Skin epidermis (tissue), 12 donors: ENCODE measurements around the gene LNX2.
A peak's percentile ranks its signal among the peaks of the same experiment; 100 is the strongest.

Experiments used
- H3K27ac ChIP-seq, 21 experiments: fragments of 200-600 bp; sonication (generic) in 11 of 21; one replicate each; pipeline ENCODE4 v1.5.0; 2020; ENCODE audit warnings: mild to moderate bottlenecking in 3 of 21, inconsistent platforms in 2 of 21, moderate library complexity in 2 of 21
- H3K4me3 ChIP-seq, 7 experiments: fragments of 200-600 bp; sonication (generic) in 2 of 7; one replicate each; pipeline ENCODE4 v1.5.0; 2020; ENCODE audit warnings: inconsistent platforms in 2 of 7, mild to moderate bottlenecking in 2 of 7, moderate library complexity in 1 of 7

Gene LNX2

DNA sequence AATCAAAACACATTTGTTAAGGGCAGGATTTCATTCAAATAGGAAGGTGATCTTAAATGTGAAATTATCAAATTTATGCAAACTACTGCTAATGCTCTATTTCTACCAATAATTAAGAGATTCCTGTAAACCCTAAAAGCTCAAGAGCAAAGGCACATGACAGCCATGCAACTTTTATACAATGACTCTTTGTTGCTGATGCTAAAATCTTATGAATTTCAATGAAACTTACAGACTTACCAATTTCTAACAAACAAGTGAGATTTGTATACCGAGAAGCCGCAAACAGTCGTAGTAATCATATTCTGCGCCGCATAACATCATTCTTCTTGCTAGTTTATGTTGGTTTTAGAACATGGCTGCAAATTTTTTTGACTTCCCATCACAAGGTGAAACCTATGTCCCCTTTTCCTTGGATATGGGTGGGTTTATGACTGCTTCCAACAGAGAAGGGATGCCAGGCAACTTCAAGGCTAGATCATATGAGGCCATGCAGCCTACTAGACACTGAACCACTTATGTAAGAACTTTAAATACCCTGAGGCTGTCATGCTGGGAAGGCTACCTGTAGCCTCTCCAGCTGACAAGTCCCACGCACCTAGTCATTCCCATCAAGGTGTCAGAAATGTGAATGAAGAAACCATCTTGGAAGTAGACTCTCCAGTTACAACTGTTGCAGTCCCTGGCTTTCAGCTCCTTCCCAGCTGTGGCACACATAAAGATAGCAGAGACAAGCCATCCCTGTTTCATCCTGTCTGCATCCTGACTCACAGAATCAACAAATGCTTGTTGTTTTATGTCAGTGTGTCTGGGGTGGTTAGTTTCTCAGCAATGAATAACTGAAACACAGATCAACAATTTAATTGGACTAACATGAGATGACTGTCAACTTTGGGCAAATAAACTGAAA, 42.0 kb downstream of the LNX2 start:
- Histone ChIP-seq H3K27ac (peak overlapping the region in 2 of 21 experiments; percentile 20 to 64), H3K4me3 (no peak overlapping the region)

GRCh38 chr13:27574661-27575060, 45.7 kb downstream of the LNX2 start:
- Histone ChIP-seq H3K27ac (no peak overlapping the region), H3K4me3 (no peak overlapping the region)

DNA sequence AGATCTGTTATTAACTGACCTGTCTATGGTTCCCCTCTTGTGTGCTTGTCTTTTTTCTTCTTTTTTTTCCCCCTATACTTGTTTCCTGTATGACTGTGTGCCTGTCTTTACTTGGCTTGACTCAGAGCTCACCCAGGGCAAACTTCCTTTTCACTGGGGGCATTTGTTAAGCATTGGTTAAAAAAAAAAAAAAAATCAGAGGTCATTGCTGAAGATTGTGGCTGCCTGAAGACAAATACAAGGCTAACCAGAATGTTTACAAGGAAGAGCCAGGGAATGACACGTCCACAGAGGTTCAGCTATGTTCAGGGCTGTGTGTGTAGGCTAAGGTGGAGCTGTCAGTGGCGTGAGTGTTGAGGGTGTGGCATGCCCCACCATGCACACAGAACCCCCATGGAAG, 47.1 kb downstream of the LNX2 start:
- no peak overlapping the region for H3K4me3 ChIP-seq
- peak overlapping the region in 1 of 21 experiments; percentile 51 for H3K27ac ChIP-seq

DNA sequence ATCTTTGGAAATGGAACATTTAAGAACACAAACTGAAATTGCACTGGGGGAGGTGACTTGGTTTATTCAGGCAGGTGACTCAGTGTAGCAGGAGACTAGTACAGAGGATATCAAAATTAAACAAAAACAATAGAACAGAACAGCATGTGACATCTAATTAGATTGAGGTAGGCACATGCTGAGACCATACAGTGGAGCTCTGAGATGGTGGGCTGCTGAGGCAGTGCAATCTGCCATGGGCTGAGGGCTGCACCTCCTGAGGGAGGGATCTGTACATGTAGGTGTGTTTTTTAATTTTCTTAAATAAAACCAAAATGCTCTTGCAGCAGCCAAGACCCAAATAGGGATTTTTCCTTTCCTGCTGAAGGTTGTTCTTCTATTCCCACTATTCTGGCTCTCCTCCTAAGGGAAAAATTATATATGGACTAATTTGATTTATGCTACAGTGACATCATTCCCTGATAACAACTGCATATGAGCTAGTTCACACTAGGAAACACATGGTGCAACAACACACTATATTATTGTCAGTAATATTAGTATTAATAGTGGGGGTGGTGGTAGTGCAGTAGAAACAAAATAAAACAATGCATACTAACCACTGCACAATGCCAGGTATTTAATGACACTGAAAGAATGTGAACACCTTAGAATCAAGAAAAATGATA, 48.0 kb downstream of the LNX2 start:
- Histone ChIP-seq H3K27ac (no peak overlapping the region), H3K4me3 (no peak overlapping the region)

DNA sequence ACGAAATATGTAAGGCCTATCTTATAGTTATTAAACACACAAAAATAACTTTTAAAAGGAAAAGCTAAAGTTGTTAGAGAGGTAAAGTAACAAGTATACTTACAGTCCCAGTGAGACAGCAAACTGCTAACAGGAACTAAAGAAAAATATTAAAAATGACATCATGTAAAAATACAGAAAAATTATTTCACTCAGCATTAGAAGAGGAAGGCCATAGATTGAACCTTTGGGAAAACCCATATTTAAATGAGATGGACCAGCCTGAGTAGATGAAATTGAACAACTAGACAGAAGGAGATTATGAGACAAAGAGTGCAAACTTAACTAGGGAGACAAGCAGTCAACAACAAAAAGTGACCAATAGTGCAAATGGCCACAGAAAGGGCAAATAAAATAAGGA, 49.4 kb downstream of the LNX2 start:
- H3K27ac ChIP-seq: no peak overlapping the region

DNA sequence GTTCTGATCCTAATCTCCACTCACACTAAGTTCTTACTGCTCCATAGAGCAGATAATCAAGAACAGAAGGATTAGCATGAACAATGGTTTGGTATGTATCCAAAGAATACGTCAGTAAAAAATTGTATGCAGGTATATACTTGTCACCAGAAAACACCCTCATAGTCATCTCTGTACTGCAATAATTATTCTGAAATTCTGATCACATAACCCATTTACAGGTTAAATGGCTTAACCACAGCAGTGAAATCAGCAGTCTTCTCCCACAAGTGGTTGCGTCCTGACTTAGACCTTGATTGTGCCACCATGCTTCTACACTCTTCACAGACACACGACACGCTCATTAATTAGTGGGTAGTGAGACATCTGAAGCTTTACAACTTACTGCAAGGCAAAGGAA, 50.9 kb downstream of the LNX2 start:
- peak overlapping the region in 1 of 21 experiments; percentile 22 for H3K27ac ChIP-seq
- H3K4me3 ChIP-seq: no peak overlapping the region

More for the DNA sequence above, 49.4 kb downstream of the LNX2 start:
- H3K4me3 ChIP-seq: no peak overlapping the region

DNA sequence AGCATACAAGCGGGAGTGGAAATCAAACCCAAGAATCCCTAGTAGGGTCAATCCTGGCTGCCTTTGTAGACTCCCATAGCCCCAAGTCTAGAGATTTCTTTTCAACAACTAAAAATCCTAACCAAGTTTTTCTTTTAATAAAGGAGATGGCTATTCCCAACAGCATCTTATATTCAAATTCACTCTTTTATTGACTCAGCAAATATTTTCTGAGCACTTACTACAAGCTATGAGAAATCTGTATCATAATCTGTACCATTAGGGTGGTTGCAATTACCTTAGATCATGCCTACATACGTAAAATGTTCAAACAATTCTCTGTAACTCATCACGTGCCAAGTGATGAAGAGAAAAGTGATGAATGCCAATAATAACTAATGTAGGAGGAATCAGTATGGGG, 54.5 kb downstream of the LNX2 start:
- Histone ChIP-seq H3K4me3 (no peak overlapping the region), H3K27ac (no peak overlapping the region)

GRCh38 chr13:27562457-27562856, 57.9 kb downstream of the LNX2 start:
- Histone ChIP-seq H3K4me3 (no peak overlapping the region), H3K27ac (no peak overlapping the region)

DNA sequence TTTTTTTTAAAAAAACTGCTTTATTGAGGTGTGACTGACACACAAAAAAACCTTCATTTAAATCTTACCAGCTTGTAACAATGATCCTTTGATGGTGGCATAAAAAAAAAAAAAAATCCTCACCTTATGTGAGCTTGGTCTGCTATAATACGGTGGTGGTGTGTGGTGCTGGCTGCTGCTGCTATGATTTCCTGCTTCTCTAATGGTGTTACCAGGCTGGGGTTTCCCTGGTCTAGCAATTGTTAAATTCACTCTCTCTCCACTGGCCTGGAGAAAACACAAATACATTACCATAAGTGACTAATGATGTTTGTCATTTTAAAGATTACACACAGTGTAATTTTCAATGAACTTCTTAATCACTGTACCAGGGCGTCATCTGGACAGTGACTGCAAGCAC, 60.6 kb downstream of the LNX2 start:
- H3K4me3 ChIP-seq: no peak overlapping the region
- H3K27ac ChIP-seq: no peak overlapping the region

DNA sequence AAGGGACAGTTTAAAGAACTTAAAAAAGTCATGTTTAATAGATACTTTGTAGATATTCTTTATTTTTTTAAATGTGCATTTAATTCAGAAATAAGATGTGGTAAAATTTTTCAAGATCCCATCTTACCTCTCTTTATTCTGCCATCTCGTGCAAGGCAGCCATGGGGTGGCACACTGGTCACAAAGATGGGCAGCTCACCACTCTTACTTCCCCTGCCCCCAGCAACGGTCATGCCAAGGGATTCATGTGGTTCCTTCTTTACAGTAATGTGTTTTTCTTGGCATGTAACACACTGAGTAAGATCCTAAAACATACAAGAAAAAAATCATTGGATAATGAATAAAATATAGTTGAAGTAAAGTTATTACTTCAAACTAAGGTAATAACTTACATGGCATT, 64.2 kb downstream of the LNX2 start:
- Histone ChIP-seq H3K27ac (no peak overlapping the region), H3K4me3 (no peak overlapping the region)

- Histone ChIP-seq H3K27ac (no peak overlapping the region), H3K4me3 (no peak overlapping the region)
Measured at GRCh38 chr13:27551562-27551961, 68.8 kb downstream of the LNX2 start.

- H3K27ac ChIP-seq: no peak overlapping the region
- H3K4me3 ChIP-seq: no peak overlapping the region
Measured at GRCh38 chr13:27549406-27549981, 70.8 kb downstream of the LNX2 start.

- Histone ChIP-seq H3K4me3 (no peak overlapping the region), H3K27ac (no peak overlapping the region)
Measured at GRCh38 chr13:27542220-27542619, 78.1 kb downstream of the LNX2 start.

GRCh38 chr13:27541386-27541785, 78.9 kb downstream of the LNX2 start:
- no peak overlapping the region for H3K4me3 ChIP-seq
- H3K27ac ChIP-seq: no peak overlapping the region

DNA sequence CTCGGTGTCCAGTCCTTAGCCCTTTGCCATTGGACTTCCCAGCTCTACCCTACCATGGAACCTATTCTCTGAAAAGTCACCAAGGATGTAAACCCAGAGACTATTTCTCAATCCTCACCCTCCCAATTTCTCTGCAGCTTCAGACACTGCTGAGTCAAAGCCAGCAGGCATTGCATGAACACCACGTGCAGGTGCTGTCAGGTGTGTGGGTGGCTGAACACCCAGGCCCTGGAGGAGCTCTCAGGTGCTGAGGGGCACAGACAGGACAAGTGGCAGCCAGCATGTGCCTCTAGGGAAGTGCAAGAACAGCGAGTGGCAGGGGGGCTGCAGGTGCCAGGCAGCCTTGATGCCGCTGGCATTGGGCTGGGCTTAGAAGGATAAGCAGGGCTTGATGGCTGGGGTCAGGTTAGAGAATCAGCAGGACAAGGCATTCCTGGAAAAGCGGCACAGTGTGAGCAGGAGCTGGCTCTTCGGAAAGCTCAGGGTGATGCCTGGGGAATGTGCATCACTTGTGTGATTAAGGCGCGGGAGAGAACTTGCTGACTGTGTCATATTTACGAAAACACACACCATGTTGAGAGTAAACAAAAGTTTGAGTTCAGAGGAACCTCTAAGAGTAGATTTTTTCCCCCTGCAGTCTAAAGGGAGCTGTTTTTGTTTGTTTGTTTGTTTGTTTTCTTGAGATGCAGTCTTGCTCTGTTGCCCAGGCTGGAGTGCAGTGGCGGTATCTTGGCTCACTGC, 83.8 kb downstream of the LNX2 start:
- no peak overlapping the region for H3K4me3 ChIP-seq

GRCh38 chr13:27535546-27535945, 84.8 kb downstream of the LNX2 start:
- H3K4me3 ChIP-seq: no peak overlapping the region
- H3K27ac ChIP-seq: no peak overlapping the region

More for the DNA sequence above, 83.8 kb downstream of the LNX2 start:
- H3K27ac ChIP-seq: no peak overlapping the region

- Histone ChIP-seq H3K27ac (no peak overlapping the region), H3K4me3 (no peak overlapping the region)
Measured at GRCh38 chr13:27534981-27535380, 85.3 kb downstream of the LNX2 start.

DNA sequence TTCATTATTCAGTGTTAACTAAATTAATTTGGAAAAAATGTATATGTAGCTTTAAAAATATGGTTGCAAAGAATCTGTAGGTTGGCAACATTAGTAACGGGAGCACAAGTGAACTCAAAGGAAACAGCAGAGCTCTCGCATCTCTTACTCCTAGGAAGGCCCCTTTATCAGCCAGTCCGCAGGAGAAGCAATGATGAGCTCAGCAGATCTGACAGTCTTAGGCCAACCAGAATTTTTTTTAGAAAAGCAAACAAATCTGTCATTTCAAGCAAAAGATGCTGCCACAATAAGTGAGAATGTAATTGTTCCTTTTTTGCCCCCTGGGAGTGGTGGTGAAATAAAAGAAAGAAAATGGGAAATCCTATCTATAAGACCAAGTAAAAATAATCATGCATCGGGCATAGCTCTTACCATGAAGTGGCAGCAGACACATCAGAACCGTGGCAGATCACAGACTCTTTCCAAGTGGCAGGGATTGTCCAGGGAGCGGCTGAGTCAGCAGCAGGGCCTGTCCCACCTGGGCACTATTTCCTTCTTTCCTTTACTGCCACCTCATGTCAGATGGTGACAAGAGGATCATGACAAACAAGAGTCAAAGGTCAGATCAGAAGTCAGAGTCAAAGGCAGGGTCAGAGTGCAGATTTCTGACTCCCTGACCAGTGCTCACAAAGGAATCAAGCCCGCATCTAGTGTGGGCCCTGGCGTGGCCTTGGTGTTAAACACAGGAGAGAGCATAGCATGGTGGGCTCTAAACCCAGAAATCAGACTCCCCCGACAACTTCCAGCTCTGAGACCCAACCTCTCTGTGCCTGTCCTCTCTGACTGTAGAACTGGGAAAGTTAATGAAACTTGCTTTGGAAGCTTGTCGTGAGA, 86.0 kb downstream of the LNX2 start:
- Histone ChIP-seq H3K27ac (no peak overlapping the region), H3K4me3 (no peak overlapping the region)

- Histone ChIP-seq H3K4me3 (no peak overlapping the region), H3K27ac (no peak overlapping the region)
Measured at GRCh38 chr13:27533155-27533643, 87.1 kb downstream of the LNX2 start.
